Glomerular visceral epithelial cell (primary cell): ENCODE measurements around the gene RNF123.
A peak's percentile ranks its signal among the peaks of the same experiment; 100 is the strongest.

Experiments used
- DNase-seq: peaks from one replicate; pipeline ENCODE4 v3.0.0-alpha.2; 2016; ENCODE audit errors: extremely low spot score

RNF123 gene

DNA sequence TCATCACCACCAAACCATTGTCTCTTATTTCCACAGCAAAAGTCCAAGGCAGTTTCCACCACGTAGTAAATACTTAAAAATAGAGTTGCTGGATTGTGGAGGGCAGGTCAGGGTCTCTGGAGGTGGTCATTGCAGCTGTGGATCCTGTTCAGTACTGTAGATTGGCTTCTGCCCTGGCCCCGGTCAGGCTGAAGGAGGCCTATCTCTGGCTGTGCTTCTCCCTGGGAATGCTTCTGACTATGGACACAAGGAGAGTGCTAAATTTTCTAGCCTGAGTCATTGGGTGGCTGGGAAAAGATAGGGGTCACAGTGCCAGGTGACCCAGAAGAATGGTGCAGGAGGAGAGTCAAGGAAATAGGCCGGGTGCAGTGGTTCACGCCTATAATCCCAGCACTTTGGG, 60.7 kb downstream of the RNF123 start:
- peak; percentile 16 for DNase-seq

DNA sequence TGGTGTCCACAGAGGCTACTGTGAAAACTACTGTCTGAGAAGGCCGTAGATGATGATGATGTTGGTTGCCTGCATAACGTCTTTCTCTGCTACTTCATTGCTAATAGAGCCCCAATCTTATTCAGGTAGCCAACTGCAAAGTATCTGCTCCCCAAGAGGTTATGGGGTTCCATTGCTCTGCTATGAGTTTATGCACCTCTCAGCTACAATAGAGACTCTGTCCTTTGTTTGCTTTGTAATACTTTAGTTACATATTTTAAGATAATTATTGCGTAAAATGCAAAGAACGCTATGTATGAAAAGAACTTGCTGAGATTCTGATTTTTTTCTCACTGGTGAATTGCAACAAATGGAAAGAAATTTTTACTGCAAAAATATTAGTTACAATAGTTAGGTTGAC, 62.1 kb downstream of the RNF123 start:
- no peak for DNase-seq

GRCh38 chr3:49754536-49754935, 65.2 kb downstream of the RNF123 start:
- DNase-seq = no peak

- no peak for DNase-seq
Observed at GRCh38 chr3:49756036-49756435, 66.7 kb downstream of the RNF123 start.

DNA sequence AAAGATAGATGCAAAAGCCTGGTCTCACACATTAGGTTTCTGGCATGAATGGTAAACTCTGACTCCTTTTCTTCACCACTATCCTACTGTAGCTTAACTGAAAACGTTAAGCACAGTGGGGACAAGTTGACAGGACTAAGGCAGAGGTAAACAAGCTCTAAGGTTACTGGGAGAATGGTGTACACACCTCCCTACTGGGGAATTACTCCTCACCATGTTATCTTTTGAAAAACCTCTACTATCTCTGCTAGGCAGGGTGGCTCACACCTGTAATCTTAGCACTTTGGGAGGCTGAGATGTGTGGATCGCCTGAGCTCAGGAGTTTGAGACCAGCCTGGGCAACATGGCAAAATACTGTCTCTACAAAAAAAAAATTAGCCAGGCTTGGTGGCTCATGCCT, 67.8 kb downstream of the RNF123 start:
- DNase-seq = no peak

GRCh38 chr3:49759226-49759625, 69.9 kb downstream of the RNF123 start:
- no peak for DNase-seq

- DNase-seq = no peak
Observed at GRCh38 chr3:49761661-49762060, 72.3 kb downstream of the RNF123 start.

- DNase-seq = no peak
Observed at GRCh38 chr3:49763981-49764380, 74.6 kb downstream of the RNF123 start.

GRCh38 chr3:49769286-49769915, 80.0 kb downstream of the RNF123 start:
- DNase-seq = no peak

DNA sequence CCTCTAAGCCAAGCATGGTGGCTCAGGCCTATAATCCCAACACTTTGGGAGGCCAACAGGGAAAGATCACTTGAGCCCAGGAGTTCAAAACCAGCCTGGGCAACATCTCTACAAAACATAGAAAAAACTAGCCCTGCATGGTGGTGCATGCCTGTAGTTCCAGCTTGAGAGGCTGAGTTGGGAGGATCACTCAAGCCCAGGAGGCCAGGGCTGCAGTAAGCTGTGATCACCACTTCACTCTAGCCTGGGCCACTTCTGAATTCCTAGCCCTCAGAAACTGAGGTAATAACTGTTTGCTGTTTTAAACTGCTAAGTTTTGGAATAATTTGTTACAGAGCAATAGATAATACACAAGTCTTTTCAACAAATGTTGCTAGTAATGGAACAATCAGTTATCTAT, 80.6 kb downstream of the RNF123 start:
- DNase-seq = no peak
